Measurements from ENCODE around the gene SARDH.

SARDH gene

DNA sequence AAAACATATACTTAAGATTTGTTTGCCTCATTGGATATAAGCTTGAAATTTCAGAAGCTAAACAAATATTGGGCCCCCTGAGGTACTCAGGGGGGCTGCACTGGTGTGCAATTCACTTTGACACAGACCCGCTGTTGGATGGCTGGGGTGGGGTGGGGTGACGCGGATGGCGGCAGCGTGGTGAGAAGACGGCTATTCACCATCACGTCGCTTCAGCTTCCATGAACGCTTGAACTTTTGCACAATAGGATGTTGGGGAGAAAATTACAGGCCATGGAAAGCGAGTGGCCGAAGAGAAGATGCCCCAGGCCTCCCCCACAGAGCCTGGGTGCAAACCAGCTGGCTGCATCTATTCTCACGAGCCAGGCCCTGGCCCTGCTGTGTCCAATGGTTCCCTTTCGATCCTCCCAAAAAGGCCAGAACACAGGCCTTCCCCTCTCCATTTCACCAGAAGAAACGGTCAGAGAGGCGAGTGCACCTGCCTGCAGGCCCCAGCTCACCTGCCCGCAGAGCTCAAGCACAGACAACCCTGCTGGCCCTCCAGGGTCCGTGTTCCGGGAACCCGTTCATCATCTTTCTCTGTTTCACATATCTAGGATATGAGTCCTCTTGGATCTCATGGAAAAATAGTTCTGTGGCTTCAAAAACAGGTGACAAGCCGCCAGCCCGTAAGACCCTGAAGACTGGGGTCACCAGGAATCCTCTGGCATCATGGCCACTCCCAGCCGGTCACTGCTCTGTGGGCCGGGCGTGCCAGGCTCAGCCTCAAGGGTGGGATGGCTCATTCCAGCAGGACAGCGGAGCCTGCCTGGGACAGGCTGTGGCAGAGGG lies 46.8 kb upstream of the SARDH start:
- H3K4me3 ChIP-seq (ENCODE audit: low read depth, low read length): no peak overlapping the region
- TF ChIP-seq, protein P1, sequence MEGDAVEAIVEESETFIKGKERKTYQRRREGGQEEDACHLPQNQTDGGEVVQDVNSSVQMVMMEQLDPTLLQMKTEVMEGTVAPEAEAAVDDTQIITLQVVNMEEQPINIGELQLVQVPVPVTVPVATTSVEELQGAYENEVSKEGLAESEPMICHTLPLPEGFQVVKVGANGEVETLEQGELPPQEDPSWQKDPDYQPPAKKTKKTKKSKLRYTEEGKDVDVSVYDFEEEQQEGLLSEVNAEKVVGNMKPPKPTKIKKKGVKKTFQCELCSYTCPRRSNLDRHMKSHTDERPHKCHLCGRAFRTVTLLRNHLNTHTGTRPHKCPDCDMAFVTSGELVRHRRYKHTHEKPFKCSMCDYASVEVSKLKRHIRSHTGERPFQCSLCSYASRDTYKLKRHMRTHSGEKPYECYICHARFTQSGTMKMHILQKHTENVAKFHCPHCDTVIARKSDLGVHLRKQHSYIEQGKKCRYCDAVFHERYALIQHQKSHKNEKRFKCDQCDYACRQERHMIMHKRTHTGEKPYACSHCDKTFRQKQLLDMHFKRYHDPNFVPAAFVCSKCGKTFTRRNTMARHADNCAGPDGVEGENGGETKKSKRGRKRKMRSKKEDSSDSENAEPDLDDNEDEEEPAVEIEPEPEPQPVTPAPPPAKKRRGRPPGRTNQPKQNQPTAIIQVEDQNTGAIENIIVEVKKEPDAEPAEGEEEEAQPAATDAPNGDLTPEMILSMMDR (IDR thresholded peaks at IDR 0.05; ENCODE audit: low read depth, low read length): no peak
- no peak for TF ChIP-seq MYC (IDR thresholded peaks at IDR 0.05; ENCODE audit: low read depth, low read length)
- TF ChIP-seq, protein P2, sequence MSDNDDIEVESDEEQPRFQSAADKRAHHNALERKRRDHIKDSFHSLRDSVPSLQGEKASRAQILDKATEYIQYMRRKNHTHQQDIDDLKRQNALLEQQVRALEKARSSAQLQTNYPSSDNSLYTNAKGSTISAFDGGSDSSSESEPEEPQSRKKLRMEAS (IDR thresholded peaks at IDR 0.05; ENCODE audit: low read depth, low read length): no peak
- no peak for TF ChIP-seq POLR2A (IDR thresholded peaks at IDR 0.05; ENCODE audit: extremely low read depth, insufficient read length)
- DNase-seq (ENCODE audit: low read depth): no peak

DNA sequence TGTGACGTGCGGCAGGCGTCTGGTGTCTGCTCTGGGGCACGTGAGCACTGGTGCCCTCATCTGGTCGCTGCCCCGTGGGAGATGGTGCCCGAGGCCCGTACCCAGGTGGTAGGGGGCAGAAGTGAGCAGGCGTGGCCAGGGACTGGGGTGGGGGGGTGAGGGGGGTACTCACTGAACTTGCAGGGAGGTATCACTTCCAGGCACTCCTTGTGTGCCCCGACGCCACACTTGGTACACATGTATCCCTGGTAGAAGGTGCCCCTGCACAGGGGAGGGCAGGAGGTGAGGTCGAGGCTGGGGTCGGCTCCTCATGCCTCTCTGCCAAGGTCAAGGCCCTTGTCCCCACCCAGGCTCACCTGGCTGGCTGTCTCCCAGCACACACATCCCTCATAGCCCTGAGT lies 45.2 kb upstream of the SARDH start:
- H3K4me3 ChIP-seq (ENCODE audit: low read depth, low read length): no peak overlapping the region
- TF ChIP-seq, protein P1 (IDR thresholded peaks at IDR 0.05; ENCODE audit: low read depth, low read length): no peak
- TF ChIP-seq POLR2A (IDR thresholded peaks at IDR 0.05; ENCODE audit: extremely low read depth, insufficient read length) (no peak), MYC (IDR thresholded peaks at IDR 0.05; ENCODE audit: low read depth, low read length) (no peak)
- TF ChIP-seq, protein P2 (IDR thresholded peaks at IDR 0.05; ENCODE audit: low read depth, low read length): no peak
- DNase-seq (ENCODE audit: low read depth): no peak

DNA sequence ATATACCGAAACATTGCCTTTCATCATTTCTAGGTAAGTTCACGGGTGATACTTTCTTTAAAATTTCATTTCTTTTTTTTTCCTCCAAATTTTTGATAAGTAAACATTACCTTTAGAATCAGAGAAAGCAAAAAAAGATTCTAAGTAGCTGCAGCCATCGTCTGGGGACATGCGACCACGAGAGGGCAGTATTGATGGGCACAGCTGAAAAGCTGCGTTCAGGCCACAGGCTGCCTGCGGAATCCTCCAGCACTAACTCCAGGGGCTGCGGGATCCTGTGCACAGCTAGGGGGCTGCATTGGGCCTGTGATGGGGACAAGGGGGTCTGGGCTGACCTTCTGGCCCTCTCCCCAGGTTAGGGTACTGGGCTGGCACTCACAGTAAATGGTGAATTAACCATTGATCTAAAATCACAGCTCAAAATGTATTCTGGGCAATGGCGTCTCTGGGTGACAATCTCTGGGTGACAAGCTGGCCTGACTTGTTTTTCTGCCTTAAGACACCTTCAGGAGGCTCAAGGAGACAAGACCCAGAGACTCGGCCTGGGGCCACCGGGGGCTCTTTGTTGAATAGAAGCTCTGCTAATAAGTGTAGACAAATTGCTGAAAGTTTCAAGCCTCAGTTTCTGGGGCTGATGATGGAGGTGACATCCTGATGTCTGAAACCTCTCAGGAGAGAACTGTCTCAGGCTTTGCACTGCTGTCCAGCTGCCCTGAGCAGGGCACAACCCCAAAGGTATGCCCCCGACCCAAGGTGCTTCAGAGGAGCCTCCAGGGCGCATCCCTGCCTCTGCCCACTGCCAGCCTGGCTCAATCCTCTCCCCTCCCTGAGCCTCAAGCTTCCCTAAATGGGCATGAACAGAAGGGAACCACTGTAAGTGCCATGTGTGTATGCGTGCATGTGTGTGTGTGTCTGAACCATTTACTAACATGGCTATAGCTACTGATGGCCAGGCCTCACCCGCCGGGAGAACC lies 44.3 kb upstream of the SARDH start:
- DNase-seq (ENCODE audit: low read depth): peak; percentile 69
- no peak overlapping the region for H3K4me3 ChIP-seq (ENCODE audit: low read depth, low read length)

DNA sequence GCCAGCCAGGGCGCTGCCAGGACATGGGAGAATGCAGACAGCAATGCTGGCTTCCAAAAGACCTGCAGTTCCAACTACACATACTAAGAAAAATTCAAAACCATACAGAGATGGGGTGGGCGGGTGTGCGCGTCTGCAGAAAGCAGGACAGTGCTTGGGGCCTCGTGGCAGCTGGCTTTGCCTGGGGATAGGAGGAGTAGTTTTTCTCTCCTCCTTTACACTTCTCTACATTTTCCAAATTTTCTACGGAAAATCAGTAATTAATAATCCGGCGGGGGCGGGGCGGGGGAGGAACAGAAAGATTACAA lies 43.6 kb upstream of the SARDH start:
- H3K4me3 ChIP-seq (ENCODE audit: low read depth, low read length): no peak overlapping the region
- TF ChIP-seq, protein P2 (IDR thresholded peaks at IDR 0.05; ENCODE audit: low read depth, low read length): no peak
- TF ChIP-seq POLR2A (IDR thresholded peaks at IDR 0.05; ENCODE audit: extremely low read depth, insufficient read length): no peak
- TF ChIP-seq, protein P1 (IDR thresholded peaks at IDR 0.05; ENCODE audit: low read depth, low read length): no peak
- TF ChIP-seq MYC (IDR thresholded peaks at IDR 0.05; ENCODE audit: low read depth, low read length): no peak
- no peak for DNase-seq (ENCODE audit: low read depth)

More for the DNA sequence above, 44.3 kb upstream of the SARDH start:
- TF ChIP-seq, protein P1 (IDR thresholded peaks at IDR 0.05; ENCODE audit: low read depth, low read length): peak; percentile 92
- TF ChIP-seq MYC (IDR thresholded peaks at IDR 0.05; ENCODE audit: low read depth, low read length) (no peak), POLR2A (IDR thresholded peaks at IDR 0.05; ENCODE audit: extremely low read depth, insufficient read length) (no peak)
- TF ChIP-seq, protein P2 (IDR thresholded peaks at IDR 0.05; ENCODE audit: low read depth, low read length): 0 out of 2 replicates have a peak, but pooled peaks have one; percentile 9

DNA sequence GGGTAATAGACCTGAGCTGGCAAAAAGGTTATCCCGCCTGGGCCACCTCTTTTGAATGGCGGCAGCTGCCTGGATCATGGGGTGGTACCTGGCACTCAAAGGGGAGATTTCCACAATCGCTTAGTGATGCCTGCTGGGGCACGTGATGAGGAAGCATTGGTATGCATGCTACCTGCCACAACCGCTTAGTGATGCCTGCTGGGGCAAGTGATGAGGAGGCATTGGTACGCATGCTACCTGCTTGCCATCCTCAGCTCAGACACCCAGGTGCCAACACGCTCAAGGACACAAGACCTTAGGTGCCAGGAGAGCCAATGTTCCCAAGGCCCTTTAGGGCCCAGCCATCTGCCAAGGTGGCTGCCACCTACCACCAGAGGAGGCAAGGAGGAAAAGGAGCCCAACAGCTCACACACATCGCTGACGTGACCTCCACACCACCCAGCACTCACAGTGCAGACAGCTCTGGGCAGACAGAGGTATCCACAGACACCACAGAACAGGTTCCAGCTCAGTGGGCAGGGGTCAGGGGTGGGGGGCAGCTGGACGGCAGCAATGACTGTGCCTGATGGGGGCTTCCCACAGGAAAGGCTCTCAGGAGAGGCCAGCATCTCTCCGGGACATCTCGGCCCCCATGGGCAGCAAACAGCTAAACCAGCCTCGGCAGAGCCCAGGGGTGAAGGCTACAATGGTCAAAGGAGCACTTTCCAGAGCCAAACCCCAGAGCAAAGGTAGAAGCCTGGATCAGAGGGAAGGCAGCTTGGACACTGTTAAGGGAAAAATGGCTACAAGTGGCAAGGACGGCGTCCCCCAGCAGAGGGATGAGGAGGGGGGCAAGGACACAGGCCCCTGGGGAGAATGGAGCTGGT lies 43.0 kb upstream of the SARDH start:
- H3K4me3 ChIP-seq (ENCODE audit: low read depth, low read length): no peak overlapping the region
- TF ChIP-seq POLR2A (IDR thresholded peaks at IDR 0.05; ENCODE audit: extremely low read depth, insufficient read length) (no peak), MYC (IDR thresholded peaks at IDR 0.05; ENCODE audit: low read depth, low read length) (no peak)
- TF ChIP-seq, protein P2 (IDR thresholded peaks at IDR 0.05; ENCODE audit: low read depth, low read length): no peak
- TF ChIP-seq, protein P1 (IDR thresholded peaks at IDR 0.05; ENCODE audit: low read depth, low read length): no peak
- DNase-seq (ENCODE audit: low read depth): no peak

Measured in NB4 (cell line).